Cardiac septum (tissue), 1 donor: ENCODE results near the gene WNT1. TPM values are rescaled to one million over a fixed set of nuclear protein-coding genes. Genes with fewer than 3 reads are reported as not detected.

Experiments
- DNase-seq: peaks from one replicate; pipeline ENCODE4 v3.0.0-alpha.2; 2020; ENCODE audit warnings: low spot score
- intact Hi-C: fragments of 100-400 bp; cut with DNase I; formaldehyde crosslinking; loops from one replicate; pipeline ENCODE4 v1.14.0; 2022
- total RNA-seq: library from RNA; stranded (reverse); fragmentation: NEBNext Ultra II Directional; extraction: Animal tissue kit (Norgen Biotek cat#: 25700); gene quantifications from one replicate; pipeline ENCODE4 v1.2.1, GENCODE V29; 2021
- donor health status: DM: no; HTN: no; CAD: no.

Gene WNT1
- total RNA-seq, 1 donor from 2014 or later = not detected

DNA sequence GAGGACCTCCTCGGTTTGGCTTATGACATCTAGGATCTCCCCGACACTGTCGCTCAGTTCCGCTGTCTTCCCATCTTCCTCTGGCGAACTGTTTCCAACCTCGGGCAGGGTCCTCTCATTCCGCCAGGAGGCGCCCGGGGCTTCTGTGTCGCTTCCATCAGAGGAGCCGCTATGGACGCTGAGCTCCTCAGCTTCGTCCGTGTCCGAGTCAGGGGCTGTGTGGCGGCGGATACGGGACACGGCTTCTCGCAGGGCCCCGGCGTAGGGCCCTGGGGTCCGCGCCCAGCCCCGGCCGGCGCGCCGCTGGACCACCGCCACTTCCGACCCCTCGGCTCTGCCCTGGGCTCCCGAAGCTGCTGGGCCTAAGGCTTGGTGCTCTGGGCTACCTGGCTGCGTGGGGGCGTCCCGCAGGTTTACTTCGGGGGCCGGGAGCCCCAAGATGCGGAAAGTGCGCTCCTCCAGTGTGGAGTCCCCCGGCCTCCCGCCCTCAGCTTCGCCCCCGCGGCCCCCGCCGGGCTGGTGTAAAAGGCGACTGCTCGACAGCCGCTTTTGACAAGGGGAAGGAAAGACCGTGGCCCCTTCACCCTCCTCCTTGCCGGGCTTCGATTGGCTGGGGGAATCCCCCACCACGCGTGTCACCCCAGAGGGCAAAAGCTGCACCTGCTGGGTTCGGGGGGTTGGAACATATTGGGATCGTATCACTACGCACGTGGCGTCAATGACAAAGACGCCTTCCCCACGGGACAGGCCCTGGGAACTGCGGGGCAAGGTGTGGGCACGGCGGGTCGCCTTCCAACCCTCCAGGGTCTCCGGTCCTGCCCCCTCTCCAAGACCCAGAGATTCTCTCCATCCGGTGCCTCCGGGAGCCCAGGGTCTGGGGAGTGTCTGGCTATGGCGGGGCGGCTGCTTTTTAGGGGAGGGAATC, 18.9 kb downstream of the WNT1 start:
- intact Hi-C loops = loop anchor here (5.0 kb wide), 1 partner anchor 145 kb away; the partner anchor contains the start of gene DDX23
- peak; percentile 92 for DNase-seq

DNA sequence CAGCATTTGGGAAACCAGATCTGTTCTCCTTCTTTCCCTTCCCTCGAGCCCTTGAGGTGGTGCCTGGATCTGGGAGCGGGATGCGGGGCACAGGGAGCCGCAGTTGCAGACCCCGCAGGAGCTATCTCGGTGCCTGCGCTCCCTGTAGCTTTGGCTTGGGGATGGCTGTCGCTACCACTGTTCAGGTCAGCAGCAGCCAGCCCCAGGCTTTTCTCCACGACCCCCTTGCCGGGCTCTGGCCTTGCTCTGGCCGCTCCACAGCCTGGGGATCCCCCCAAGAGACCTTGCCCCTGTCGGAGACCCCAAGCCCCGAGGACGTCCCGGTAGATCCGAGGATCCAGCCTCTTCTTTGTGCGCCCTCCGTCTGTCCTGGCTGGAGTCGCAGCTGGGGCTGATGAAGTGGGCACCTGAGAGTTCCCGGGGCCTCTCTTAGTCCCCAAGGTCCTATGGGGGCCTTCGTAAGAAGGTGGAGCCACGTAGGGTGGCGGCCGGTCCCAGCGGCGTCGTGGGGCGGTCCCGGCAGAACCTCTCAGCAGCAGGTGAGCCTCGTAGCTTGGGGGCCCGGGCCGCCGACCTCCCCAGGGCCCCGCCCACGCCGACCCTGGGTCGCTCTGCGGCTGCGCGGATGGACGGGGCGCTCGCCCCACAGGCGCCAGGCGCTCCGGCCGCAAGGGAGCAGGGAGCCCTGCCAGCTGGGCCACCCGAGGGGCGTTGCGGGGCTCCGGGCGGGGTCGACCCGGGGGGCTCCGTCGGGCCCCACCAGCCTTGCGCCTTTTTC, 19.8 kb downstream of the WNT1 start:
- DNase-seq = no peak
- intact Hi-C loops = loop anchor here (5.0 kb wide), 1 partner anchor 146 kb away; the partner anchor contains the start of gene DDX23

DNA sequence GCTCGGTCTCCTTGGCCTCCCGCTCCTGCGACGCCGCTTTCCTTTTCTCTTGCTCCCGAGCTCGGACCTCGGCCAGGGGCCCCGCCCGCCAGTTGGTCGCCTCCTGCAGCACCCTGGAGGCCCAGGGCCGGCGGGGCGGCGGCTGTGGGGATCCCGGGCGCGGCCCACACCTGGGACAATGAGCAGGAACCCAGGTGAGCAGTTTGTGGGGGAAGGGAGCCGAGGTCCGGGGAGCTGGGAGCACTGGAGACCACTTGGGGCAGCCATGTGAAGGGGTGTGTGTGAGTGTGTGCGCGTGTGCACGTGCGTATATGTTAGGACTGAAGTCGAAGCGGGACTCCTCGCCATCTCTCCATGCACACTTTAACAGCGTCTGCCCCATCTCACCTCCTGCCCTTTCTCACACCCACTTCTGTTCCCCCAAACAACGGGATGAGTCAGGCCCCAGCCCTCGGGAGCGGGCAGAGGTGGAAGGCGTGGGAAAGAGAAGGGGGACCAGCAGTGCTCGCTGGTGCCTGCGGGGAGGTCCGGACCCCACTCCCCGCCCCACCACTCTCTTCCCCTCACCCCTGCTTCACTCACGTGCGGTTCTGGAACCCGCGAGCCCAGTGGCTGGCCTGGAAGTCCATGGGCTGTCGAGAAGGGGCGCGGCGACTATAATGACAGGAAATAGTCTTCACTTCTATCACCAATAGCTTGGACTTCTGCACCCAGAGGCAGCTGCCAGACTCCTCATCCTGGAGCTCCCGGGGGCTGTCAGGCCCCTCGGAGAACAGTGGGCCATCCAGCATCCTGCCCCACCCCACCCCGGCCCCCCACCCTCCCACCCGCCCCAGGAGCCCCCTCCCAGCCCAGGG, 20.6 kb downstream of the WNT1 start:
- DNase-seq = no peak
- intact Hi-C loops = loop anchor here (5.0 kb wide), 1 partner anchor 146 kb away; the partner anchor contains the start of gene DDX23

DNA sequence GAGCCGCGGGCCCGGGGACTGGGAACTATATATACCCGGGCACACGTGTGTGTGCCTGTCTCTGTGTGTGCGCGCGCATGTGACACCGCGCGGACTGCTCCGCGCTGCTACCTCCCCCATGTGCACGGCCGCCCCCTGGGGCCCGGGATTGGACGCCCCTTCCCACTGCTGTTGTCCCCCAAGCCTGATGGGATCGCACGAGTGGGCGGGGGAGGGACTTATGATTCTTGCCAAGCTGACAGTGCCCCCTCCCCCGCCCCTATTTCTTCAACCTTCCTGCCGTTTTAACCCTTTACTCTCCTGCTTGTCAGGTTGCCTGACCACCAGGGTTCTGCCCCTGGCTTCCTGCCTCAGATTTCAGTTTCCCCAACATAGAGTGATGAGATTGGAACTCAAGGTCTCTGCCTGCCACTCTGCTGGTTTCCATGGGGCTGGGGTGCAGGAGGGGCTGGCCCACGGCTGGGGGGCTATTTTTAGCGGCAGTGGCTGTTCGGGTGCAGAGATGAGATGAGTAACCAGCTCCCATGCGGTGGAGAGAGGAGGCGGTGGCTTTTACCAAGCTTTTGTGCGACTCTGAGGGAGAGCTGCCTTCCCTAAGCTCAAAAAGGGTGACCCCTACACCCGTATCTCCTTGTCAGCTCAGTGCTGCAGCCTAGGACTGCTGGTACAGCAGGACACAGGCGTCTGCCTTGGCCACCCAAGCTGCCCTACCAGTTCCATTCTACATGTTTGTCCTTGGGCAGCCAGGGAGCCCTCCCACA, 21.4 kb downstream of the WNT1 start, which contains the start of gene DDN:
TSS of gene DDN (minus strand) at position 5 of the 761 bp plus-strand sequence. CDS start 88 bp downstream, outside the sequence.
- intact Hi-C loops = loop anchor here (5.0 kb wide), 1 partner anchor 147 kb away; the partner anchor contains the start of gene DDX23
- no peak for DNase-seq

DNA sequence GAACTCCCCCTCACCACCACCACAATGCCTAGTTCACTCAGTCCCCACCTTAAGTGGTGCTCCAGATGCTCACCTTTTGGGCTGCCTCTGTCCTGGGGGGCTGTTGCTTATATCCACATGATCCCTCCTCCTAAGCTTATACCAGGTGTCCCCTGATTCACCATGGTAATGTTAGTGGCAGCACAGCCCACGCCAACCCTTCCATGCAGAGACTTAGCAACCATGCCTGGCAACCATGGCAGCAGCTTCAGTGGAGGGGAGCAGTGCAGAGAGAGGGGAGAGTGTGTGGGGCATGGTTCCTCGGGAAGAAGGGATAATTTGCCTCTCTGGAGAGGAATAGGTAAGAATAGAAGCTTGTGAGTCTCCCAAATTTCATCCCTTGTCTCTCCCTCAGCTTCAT, 22.2 kb downstream of the WNT1 start:
- intact Hi-C loops = no loop called here

DNA sequence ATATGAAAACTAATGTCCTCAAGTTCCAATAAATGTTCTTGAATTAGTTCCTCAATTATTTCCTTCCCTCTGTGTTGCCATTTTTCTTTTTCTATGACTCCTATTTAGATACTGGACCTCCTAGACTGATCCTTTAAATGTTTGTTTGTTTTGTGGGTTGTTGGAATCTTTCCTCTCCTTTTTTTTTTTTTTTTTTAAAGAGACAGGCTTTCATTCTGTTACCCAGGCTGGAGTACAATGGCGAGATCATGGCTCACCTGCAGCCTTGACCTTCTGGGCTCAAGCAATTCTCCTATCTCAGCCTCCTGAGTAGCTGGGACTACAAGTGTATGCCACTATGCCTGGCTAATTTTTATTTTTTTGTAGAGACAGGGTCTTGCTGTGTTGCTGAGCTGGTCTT, 30.8 kb downstream of the WNT1 start:
- intact Hi-C loops = no loop called here

More for the DNA sequence above, 22.2 kb downstream of the WNT1 start:
- DNase-seq = no peak

DNA sequence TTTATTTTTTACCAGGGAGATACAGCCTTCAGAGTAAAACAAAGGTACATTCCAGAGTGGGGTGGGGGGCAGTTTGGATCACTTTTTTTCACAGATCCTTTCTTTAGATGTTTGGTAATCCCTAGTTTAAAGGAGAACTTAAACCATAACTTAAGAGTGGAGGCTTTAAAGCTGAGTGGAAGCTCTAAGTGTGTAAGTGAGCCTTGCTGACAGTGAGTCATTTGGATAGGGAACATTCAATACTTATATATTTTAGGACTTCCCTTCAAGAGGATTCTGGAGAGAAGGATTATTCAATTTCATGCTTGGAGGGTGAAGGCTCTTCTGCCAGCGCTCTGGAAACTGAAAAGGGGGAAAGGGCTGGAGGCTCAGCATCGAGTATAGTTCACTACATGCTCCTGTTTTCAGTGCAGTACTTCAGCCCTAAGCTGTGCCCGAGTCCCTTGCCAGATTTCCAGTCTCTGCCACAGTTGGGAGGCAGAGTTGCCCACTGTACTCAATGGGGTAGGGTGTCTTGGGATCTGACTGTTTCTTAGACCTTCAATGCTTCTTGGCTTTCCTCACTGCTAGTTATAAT, 32.1 kb downstream of the WNT1 start:
- no peak for DNase-seq
- intact Hi-C loops = no loop called here

More for the DNA sequence above, 30.8 kb downstream of the WNT1 start:
- DNase-seq = no peak

DNA sequence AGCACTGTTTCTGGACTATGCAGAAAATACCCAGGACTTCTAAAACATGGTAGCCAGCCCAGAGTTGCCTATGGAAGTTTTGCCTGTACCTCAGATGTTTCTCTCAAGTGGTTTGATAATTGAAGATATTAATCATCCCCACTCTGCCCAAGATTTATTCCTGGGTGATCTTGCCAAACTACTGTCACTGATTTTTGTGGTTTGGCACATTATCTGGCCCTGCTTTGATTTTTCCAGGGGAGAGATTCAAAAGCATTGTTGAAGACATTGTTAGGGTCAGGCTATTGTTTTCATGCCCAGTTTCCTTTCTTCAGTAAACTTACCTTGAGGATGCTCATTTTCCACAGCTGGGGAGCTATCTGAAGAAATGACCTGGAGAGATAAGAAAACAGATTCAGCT, 34.6 kb downstream of the WNT1 start:
- intact Hi-C loops = no loop called here
- DNase-seq = no peak

DNA sequence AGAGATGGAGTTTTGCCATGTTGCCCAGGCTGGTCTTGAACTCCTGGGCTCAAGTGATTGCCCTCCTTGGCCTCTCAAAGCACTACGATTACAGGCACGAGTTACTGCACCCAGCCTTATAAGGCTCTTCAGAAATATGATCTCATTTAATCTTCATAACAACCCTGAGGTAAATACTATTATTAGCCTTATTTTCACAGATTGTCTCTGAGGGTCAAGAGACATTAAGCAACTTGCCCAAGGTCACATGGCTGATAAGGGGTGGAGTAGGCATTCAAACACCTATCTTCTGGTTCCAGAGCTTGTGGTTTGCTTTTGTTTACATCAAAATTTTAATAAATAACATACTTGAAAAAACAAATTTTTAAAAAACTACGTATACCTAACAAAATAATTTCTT, 35.3 kb downstream of the WNT1 start:
- intact Hi-C loops = no loop called here
- no peak for DNase-seq

DNA sequence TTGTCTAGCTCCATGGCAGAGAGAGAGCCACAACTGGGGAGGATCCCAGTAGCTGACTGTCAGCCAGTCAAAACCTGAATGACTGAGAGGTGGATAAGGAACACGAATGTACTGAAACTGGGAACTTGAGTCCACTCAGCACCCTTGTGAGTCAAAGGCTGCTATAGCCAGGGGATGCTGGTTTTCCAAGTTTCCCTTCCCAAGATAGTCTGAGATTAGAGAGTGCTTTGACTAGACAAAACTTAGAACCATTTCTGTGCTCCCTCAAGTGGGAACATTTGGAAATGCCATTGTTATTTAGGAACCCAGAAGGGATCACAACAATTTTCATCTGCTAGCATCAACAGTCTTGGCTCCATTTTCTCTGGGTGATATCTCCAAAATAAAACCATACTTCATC, 36.4 kb downstream of the WNT1 start:
- intact Hi-C loops = no loop called here

DNA sequence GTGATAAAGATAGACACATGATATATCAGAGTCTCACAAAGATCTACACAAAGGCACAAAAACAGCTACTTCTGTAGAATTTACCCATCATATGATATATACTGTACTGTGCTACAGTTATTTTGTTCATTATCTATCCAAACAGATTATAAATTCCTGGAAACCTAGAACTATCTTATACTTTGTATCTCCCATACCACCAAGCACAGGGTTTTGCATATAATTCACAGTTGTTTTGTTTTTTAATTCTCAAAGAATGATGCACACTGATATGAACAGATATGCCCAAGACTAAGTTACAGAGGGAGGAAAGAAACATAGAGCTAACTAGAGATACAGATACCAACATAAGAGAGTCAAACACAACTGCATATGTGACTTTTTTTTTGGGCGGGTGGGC, 37.1 kb downstream of the WNT1 start:
- DNase-seq = no peak
- intact Hi-C loops = loop anchor here (5.0 kb wide), 1 partner anchor 42 kb away; no protein-coding TSS in a partner anchor

More for the DNA sequence above, 36.4 kb downstream of the WNT1 start:
- DNase-seq = no peak

DNA sequence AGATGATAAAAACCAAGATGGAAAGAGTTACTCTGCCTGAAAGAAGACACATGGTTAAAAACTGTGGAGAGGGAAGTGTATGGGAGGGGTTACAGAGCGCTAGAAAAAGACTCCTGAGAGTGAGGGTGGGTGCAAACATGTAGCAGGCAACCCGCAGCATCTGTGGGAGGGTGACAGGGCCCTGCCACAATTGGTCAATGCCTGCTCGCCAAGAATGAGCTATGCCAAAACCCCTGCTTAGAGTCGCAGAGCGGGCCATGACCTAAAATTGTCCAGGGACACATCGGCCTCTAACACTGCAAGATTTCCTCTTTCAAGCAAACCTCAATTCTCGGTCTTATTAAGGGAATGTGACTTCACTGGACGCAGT, 39.8 kb downstream of the WNT1 start:
- DNase-seq = no peak
- intact Hi-C loops = loop anchor here (5.0 kb wide), 1 partner anchor 39 kb away; no protein-coding TSS in a partner anchor

DNA sequence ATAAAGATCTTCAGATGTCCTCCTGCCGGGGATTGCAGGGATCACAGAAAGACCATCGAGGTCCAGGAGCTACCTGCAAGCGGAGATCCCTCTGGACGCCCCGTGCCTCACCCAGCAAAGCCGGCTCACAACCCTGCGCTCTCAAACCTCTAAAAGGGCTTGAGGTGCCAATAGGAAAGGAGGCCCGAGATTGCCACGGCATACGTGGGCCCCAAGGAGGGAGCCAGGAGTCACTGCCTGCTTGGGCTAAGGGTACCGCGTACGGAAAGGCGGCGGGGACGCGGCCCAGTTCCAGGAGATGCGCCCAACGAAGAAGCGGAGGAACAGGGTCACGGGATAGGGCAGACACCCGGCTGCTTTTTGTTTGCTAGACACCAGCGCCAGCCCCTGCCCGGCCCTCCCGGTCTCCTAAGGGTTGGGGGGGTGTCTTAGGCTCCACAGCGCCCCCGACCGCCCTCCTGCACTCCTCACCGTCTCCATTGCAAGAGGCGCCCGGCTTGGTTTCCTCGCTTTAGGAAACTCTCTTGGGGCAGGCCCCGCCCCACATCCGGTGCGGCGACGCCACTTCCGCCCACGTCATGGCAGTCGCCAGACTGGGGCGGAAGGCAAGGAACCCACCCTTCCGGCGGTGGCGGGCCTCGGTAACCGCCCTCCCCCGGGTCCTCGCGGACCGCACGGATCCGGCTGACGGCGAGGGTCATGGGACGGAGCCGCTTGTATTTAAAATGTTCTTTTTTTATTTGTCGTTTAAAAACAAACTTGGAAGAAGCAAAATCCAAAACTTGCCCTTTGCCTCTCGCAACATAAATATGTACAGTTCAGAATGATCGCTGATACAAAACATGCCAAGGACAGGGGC, 40.4 kb downstream of the WNT1 start, which contains the start of gene PRKAG1:
TSS of gene PRKAG1 (minus strand) at position 516 of the 859 bp plus-strand sequence. CDS start at position 480, 36 bp downstream.
- intact Hi-C loops = loop anchor here (5.0 kb wide), 1 partner anchor 39 kb away; no protein-coding TSS in a partner anchor
- DNase-seq = peak; percentile 98

DNA sequence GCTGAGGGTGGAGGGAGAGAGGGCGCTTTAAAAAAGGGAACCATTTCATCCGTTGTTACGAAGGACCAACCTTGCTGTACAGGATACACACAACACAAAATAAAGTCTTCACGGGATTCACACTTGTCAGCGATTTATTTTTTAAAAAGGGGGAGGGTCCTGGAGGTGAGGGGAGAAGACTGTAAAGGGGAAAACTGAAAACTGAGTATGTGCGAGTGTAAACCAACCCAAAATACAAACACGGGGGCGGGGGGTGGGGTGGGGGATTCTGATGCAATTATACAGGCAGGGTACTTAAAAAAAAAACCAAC, 41.0 kb downstream of the WNT1 start:
- intact Hi-C loops = loop anchor here (5.0 kb wide), 1 partner anchor 38 kb away; no protein-coding TSS in a partner anchor
- DNase-seq = no peak

DNA sequence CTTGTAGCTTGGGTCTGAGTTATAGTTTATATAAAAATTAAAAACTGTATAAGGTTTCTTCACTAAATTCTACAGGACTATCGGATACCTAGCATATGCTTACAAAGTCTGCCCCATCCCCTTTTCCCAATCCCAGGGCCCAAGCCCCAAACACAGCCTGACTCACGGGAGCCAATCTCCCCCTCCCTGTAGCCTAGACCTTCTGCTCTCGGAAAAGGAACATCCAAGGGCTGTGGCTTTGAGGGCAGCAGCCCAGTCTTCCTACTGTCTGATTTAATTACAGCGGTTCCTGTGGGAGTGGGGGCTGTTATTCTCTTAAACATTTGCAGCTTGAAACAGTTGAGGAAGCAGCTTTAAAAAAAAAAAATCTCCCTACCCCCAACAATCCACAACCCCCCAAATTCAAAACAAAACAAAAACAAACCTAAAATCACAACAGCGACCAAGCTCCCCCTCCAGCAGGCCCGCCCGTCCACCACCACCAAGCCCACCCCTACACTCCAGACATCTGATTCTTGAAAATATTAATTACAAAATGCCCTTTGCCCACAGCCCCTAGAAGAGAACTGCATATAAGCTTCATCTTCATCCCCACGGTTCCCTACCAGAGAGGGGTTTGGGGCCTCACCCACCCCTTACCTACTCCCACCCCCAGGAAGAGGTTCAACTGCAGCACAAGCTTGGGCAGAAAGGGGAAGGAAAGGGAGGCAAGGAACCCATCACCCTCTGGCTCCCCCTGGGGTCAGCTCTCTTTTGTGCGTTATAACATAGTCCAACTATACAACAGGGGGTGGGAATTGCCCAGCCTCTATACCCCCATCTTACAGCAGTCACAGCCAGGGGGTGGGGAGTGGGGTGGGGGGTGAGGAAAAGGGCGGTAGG, 41.6 kb downstream of the WNT1 start:
- no peak for DNase-seq
- intact Hi-C loops = loop anchor here (5.0 kb wide), 1 partner anchor 38 kb away; no protein-coding TSS in a partner anchor

DNA sequence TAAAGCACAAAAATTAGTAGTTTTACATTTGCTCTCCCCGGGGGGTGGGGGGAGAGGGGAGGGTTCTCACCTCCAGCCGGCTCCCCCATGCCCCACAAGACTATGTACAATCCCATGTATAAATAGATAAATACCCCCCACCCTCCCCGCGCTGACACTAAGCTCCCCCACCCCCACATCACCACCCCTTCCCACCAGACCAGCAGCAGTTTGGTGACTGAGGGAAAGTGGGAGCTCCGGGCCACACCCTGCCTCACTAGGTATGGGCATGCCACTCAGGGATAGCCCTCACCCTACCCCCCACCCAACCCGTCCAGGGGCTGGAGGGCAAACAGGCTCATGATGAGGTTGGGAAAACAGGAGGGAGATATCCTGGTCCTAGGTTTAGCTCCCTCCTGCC, 42.3 kb downstream of the WNT1 start:
- intact Hi-C loops = no loop called here
- DNase-seq = no peak
